Uterus (tissue), 4 donors: ENCODE results near the gene LLGL2. TPM values are rescaled to one million over a fixed set of nuclear protein-coding genes. Genes with fewer than 3 reads are reported as not detected.

ENCODE experiments used
- DNase-seq, 2 donors: peaks; one replicate each; pipeline ENCODE4 v3.0.0-alpha.2; 2019 to 2020
- H3K27ac ChIP-seq, 2 donors: fragments of 200-600 bp; sonication (generic); 1 replicate in 1 of 2; 2 replicates in 1 of 2; pipeline ENCODE4 v1.5.1; 2016 to 2018
- H3K27me3 ChIP-seq, 2 donors: fragments of 200-600 bp; sonication (generic); one replicate each; pipeline ENCODE4 v1.5.1; 2018 to 2019; ENCODE audit warnings: control low read depth in 1 of 2
- H3K36me3 ChIP-seq, 2 donors: fragments of 200-600 bp; sonication (generic); one replicate each; pipeline ENCODE4 v1.5.1; 2019; ENCODE audit warnings: control low read depth in 1 of 2
- H3K4me1 ChIP-seq, 2 donors: fragments of 200-600 bp; sonication (generic); one replicate each; pipeline ENCODE4 v1.5.1; 2018 to 2019; ENCODE audit warnings: control low read depth in 1 of 2
- H3K4me3 ChIP-seq, 2 donors: fragments of 200-600 bp; sonication (generic); 1 replicate in 1 of 2; 2 replicates in 1 of 2; pipeline ENCODE4 v1.5.1; 2018 to 2019; ENCODE audit warnings: mild to moderate bottlenecking in 1 of 2
- H3K9me3 ChIP-seq, 2 donors: fragments of 200-600 bp; sonication (generic); one replicate each; pipeline ENCODE4 v1.5.1; 2019; ENCODE audit warnings: control low read depth in 1 of 2
- POLR2A ChIP-seq, 2 donors: fragments of 450-650 bp; IDR thresholded peaks; one replicate each; pipeline ENCODE4 v1.6.1; 2016; ENCODE audit warnings: antibody characterized with exemption in 2 of 2, mild to moderate bottlenecking in 1 of 2, moderate library complexity in 1 of 2
- intact Hi-C: fragments of 100-400 bp; cut with DNase I; formaldehyde crosslinking; loops from one replicate; pipeline ENCODE4 v1.15.1; 2023; ENCODE audit warnings: low total_unique reads
- total RNA-seq, 4 donors: library from RNA; depleted of rRNA in 3 of 4; stranded (reverse); fragments of >200 nt in 3 of 4; gene quantifications; one replicate each; pipeline versions ENCODE4 v1.1.0 to v1.2.4, GENCODE V29; 2014 to 2023
- TF ChIP-seq, protein P1 (sequence below), 4 experiments: fragments of 200-600 bp in 2 of 4; fragments of 450-650 bp in 2 of 4; sonication (generic) in 2 of 4; IDR thresholded peaks; one replicate each; pipeline ENCODE4 v1.5.1; 2016 to 2019; ENCODE audit warnings: antibody characterized with exemption in 4 of 4, mild to moderate bottlenecking in 2 of 4, moderate library complexity in 1 of 4
- donor health status: DM: yes; HTN: yes; CAD: no.

LLGL2 gene
- total RNA-seq, 4 donors from 2014 or later: 3.1 to 31.9 (median 14.0) TPM

DNA sequence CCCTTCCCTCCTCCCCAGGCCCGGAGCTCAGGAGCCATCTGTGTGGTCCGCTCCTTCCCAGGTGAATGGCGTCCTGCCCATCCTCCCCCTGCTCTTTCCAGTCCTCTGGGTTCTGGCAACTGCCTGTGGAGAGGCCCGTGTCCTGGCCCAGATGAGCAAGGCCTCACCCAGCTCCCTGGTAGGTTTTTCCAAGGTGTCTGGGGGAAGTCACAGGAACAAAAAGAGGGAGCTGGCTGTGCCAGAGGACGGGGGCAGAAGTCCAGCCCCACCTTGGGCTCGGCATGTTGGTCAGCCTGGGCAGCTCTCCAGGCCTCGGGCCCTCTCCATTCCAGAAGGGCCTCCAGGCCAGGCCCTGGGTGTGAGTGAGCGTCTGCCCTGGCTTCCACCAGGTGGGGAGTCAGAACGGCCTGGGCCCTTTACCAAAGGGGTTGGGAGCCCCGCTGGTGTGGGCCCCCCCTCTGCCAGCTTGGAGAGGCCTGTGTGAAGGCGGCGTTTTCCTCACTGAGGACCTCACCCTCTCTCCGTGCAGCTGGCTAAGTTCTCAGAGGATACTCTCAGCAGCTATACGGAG, 35.2 kb upstream of the LLGL2 start:
- H3K4me3 ChIP-seq: no peak overlapping the region
- peak overlapping the region; percentile 17 to 57 for H3K27ac ChIP-seq
- no peak for DNase-seq
- no peaks in the 10 kb centered on the region for H3K4me1 ChIP-seq
- no peaks in the 10 kb centered on the region for H3K9me3 ChIP-seq
- H3K36me3 ChIP-seq: no peaks in the 10 kb centered on the region
- intact Hi-C loops: no loop called here
- no peak for TF ChIP-seq POLR2A (IDR thresholded peaks at IDR 0.05)
- TF ChIP-seq, protein P1, sequence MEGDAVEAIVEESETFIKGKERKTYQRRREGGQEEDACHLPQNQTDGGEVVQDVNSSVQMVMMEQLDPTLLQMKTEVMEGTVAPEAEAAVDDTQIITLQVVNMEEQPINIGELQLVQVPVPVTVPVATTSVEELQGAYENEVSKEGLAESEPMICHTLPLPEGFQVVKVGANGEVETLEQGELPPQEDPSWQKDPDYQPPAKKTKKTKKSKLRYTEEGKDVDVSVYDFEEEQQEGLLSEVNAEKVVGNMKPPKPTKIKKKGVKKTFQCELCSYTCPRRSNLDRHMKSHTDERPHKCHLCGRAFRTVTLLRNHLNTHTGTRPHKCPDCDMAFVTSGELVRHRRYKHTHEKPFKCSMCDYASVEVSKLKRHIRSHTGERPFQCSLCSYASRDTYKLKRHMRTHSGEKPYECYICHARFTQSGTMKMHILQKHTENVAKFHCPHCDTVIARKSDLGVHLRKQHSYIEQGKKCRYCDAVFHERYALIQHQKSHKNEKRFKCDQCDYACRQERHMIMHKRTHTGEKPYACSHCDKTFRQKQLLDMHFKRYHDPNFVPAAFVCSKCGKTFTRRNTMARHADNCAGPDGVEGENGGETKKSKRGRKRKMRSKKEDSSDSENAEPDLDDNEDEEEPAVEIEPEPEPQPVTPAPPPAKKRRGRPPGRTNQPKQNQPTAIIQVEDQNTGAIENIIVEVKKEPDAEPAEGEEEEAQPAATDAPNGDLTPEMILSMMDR (IDR thresholded peaks at IDR 0.05): no peak
- no peaks in the 10 kb centered on the region for H3K27me3 ChIP-seq

DNA sequence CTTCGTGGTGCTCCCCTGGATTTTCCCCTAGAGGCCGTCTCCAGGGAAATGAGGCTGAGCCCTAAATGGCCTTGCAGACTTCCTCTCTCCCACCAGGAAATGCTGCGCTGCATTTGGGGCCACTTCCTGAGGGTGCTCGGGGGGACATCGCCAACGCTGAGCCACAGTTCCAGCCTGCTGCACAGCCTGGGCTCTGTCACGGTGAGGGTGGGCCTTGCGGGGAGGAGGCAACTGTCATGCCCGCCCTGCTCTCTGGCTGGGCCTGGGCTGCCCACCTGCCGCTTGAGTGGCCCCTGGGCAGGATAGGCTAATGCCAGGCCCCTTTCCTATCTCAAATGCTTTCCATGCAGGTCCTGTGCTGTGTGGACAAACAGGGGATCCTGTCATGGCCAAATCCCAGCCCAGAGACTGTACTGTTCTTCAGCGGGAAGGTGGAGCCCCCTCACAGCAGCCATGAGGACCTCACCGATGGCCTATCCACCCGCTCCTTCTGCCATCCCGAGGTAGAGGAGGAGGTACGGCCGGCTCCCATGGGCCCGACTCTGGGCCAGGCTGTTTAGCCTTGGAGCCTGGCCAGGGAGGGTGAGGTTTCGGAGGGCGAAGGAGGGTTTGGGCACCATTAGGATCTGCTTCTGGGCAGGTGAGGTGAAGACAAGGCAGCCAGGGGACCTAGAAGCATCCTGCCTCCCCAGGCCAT, 34.4 kb upstream of the LLGL2 start:
- intact Hi-C loops: no loop called here
- H3K9me3 ChIP-seq: no peaks in the 10 kb centered on the region
- no peak overlapping the region for H3K4me3 ChIP-seq
- no peaks in the 10 kb centered on the region for H3K36me3 ChIP-seq
- no peak for DNase-seq
- no peaks in the 10 kb centered on the region for H3K4me1 ChIP-seq
- no peak for TF ChIP-seq POLR2A (IDR thresholded peaks at IDR 0.05)
- no peak overlapping the region for H3K27ac ChIP-seq
- H3K27me3 ChIP-seq: no peaks in the 10 kb centered on the region

DNA sequence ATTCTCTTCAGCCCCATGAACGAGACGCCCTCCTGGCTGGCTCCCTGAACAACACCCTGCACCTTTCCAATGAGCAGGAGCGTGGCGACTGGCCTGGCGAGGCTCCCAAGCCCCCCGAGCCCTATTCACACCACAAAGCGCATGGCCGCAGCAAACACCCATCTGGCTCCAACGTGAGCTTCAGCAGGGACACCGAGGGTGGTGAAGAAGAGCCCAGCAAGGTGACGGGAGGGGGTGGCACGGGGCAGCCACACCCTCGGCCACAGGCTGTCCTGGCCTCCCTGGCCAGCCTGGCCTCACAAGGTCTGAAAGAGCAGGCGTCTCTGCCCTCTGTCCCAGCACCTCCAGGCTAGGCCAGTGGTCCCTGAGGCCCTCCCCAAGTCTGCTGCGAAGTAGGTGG, 33.8 kb upstream of the LLGL2 start:
- Histone ChIP-seq H3K4me3 (no peak overlapping the region), H3K27me3 (no peaks in the 10 kb centered on the region), H3K36me3 (no peaks in the 10 kb centered on the region), H3K4me1 (no peaks in the 10 kb centered on the region), H3K27ac (no peak overlapping the region), H3K9me3 (no peaks in the 10 kb centered on the region)
- no peak for DNase-seq
- intact Hi-C loops: no loop called here
- TF ChIP-seq, protein P1 (IDR thresholded peaks at IDR 0.05): no peak
- no peak for TF ChIP-seq POLR2A (IDR thresholded peaks at IDR 0.05)

DNA sequence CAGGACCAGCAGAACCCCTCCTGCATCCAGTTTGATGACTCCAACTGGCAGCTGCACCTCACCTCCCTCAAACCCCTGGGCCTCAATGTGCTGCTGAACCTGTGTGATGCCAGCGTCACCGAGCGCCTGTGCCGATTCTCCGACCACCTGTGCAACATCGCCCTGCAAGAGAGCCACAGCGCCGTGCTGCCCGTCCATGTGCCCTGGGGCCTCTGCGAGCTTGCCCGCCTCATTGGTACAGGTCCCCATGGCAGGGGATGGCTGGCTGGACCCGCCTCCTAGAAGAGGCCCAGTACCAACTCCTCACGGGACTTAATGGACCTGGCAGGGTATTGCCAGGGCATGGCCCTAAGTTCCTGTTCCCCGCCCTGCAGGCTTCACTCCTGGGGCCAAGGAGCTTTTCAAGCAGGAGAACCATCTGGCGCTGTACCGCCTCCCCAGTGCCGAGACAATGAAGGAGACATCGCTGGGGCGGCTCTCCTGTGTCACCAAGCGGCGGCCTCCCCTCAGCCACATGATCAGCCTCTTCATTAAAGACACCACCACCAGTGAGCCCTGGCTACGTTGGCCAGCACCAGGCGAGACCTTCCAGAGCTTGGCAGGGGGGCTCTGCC, 32.8 kb upstream of the LLGL2 start:
- H3K4me3 ChIP-seq: no peak overlapping the region
- no peaks in the 10 kb centered on the region for H3K9me3 ChIP-seq
- H3K36me3 ChIP-seq: no peaks in the 10 kb centered on the region
- H3K27ac ChIP-seq: no peak overlapping the region
- H3K4me1 ChIP-seq: no peaks in the 10 kb centered on the region
- no peak for TF ChIP-seq POLR2A (IDR thresholded peaks at IDR 0.05)
- TF ChIP-seq, protein P1 (IDR thresholded peaks at IDR 0.05): no peak
- DNase-seq: no peak
- intact Hi-C loops: no loop called here
- H3K27me3 ChIP-seq: no peaks in the 10 kb centered on the region

DNA sequence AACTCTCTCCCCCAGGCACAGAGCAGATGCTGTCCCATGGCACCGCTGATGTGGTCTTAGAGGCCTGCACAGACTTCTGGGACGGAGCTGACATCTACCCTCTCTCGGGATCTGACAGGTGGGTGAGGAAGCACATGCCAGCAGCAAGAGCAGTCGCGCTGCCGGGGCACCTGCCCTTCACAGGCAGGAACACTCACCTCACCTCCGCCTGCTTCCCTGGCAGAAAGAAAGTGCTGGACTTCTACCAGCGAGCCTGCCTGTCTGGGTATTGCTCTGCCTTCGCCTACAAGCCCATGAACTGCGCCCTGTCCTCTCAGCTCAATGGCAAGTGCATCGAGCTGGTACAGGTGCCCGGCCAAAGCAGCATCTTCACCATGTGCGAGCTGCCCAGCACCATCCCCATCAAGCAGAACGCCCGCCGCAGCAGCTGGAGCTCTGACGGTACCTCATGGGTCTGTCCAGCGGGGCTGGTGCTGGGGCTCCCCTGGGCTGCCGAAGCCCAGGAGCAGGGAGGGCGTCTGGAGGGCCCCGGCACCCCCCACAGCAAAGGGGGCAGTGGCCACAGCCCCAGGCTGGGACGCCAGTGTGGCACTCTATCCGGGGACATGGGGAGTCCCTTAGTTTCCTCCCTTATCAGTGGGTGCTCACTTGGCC, 31.9 kb upstream of the LLGL2 start:
- intact Hi-C loops: no loop called here
- Histone ChIP-seq H3K36me3 (no peaks in the 10 kb centered on the region), H3K4me3 (no peak overlapping the region), H3K4me1 (no peaks in the 10 kb centered on the region), H3K27ac (no peak overlapping the region), H3K27me3 (no peaks in the 10 kb centered on the region), H3K9me3 (no peaks in the 10 kb centered on the region)
- TF ChIP-seq, protein P1 (IDR thresholded peaks at IDR 0.05): no peak
- TF ChIP-seq POLR2A (IDR thresholded peaks at IDR 0.05): no peak
- no peak for DNase-seq
